Cerebellar nuclear complex (tissue), 1 donor: ENCODE data around the gene BOLA2B.
A peak's percentile ranks its signal among the peaks of the same experiment; 100 is the strongest.
"Not testable (repeated sequence)": the region's sequence is repeated elsewhere in the genome, so short reads cannot be mapped to it uniquely, and the experiment has no call there.

ENCODE experiments used
- DNase-seq, 2 experiments: peaks; one replicate each; lab custom pipeline; 2025; lab: John Stamatoyannopoulos, UW

The BOLA2B gene

GRCh38 chr16:30184096-30184890 lies 9.2 kb downstream of the BOLA2B start:
- DNase-seq = no peak

GRCh38 chr16:30183233-30184095 lies 10.0 kb downstream of the BOLA2B start, which contains the start of gene CORO1A:
TSS of gene CORO1A (plus strand) at chr16:30183602. CDS start at chr16:30185210, 1,608 bp downstream.
- peak in 1 of 2 experiments; percentile 59 for DNase-seq

GRCh38 chr16:30180741-30181140 lies 12.7 kb downstream of the BOLA2B start:
- DNase-seq = no peak

GRCh38 chr16:30179931-30180330 lies 13.5 kb downstream of the BOLA2B start:
- DNase-seq = no peak

- no peak for DNase-seq
Measured at GRCh38 chr16:30179195-30179594, 14.3 kb downstream of the BOLA2B start.

GRCh38 chr16:30176876-30177275 lies 16.6 kb downstream of the BOLA2B start:
- not testable (repeated sequence) for DNase-seq

- DNase-seq = no peak
Measured at GRCh38 chr16:30173054-30173453, 20.4 kb downstream of the BOLA2B start.

- not testable (repeated sequence) for DNase-seq
Measured at GRCh38 chr16:30170145-30170544, 23.3 kb downstream of the BOLA2B start.

- not testable (repeated sequence) for DNase-seq
Measured at GRCh38 chr16:30169416-30169815, 24.1 kb downstream of the BOLA2B start.

GRCh38 chr16:30168746-30169145 lies 24.7 kb downstream of the BOLA2B start:
- not testable (repeated sequence) for DNase-seq

GRCh38 chr16:30166202-30166902 lies 27.1 kb downstream of the BOLA2B start:
- DNase-seq = no peak

- DNase-seq = no peak
Measured at GRCh38 chr16:30163538-30163937, 29.9 kb downstream of the BOLA2B start.

- DNase-seq = no peak
Measured at GRCh38 chr16:30157214-30157613, 36.3 kb downstream of the BOLA2B start.

- no peak for DNase-seq
Measured at GRCh38 chr16:30155188-30155587, 38.3 kb downstream of the BOLA2B start.

- no peak for DNase-seq
Measured at GRCh38 chr16:30152517-30152916, 40.9 kb downstream of the BOLA2B start.

- DNase-seq = no peak
Measured at GRCh38 chr16:30151091-30151490, 42.4 kb downstream of the BOLA2B start.

GRCh38 chr16:30149250-30149930 lies 44.1 kb downstream of the BOLA2B start:
- DNase-seq = no peak

- no peak for DNase-seq
Measured at GRCh38 chr16:30147843-30148510, 45.5 kb downstream of the BOLA2B start.

GRCh38 chr16:30145657-30146056 lies 47.8 kb downstream of the BOLA2B start:
- DNase-seq = no peak

GRCh38 chr16:30144917-30145316 lies 48.5 kb downstream of the BOLA2B start:
- DNase-seq = no peak

- DNase-seq = no peak
Measured at GRCh38 chr16:30144017-30144416, 49.4 kb downstream of the BOLA2B start.
